Measurements from ENCODE around the gene STK16. TPM values are rescaled to one million over a fixed set of nuclear protein-coding genes. Genes with fewer than 3 reads are reported as not detected.

Gene STK16
- total and polyA plus RNA-seq, 2 of the 13 experiments (the other 11 are each of a cell fraction or from before 2014, with no cell fraction given) = 28.0 to 50.9 TPM

DNA sequence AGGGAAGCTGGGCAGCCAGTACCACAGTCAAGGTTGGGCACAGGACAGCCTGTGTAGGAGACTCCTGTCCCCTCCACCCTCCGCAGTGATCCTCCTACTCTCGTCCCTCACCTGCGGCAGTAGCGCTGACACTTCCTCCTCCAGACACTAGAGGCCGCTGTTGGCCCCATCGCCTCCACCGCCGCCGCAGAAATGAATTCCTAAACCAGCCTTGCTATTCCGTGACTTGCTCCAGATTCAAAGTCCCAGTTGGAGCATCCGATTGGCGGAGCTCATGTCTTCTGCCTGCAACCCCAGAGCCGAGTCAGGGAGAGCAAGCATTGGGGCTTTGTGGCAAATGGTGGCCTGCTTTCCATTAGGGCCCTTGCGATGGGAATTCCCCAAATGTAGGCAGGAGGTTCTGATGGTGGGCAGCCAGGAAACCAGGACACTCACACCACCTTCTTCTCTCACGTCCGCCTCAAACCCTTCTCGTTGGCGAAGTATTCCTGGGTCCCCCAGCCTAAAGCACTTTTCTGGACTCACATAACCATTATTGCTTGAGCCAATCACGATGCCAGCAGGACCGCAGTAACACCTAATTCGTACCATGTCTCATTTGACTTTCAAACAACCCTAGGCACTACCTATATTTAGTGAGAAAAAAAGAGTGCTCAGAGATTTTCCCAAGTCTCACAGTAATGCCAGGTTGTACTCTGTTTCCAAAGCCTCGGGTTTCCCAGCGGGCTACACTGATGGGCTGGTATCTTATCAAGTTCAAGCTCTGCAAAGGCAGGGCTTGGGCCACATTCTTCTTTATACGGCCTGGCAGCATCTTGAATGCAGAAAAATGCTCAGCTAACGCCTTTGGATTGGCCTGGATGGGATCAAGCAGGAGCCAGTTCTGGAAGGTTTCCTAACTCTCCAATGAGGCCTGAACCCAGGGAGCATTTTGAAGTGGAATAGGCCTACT, 32.7 kb downstream of the STK16 start (continued):
- TF ChIP-seq ZNF556 (CRISPR knock-in tag; IDR thresholded peaks at IDR 0.05; ENCODE audit: borderline replicate concordance) (peak; percentile 87), NFE2 (CRISPR knock-in tag; IDR thresholded peaks at IDR 0.05) (no peak), U2AF1 (optimal IDR thresholded peaks at IDR 0.05; ENCODE audit: low read depth, low read length) (no peak), POLR2A (IDR thresholded peaks at IDR 0.05; ENCODE audit: insufficient read depth in 1 of 2, low read depth in 2 of 2, low read length in 2 of 2) (no peak), NR2C2 (CRISPR knock-in tag; IDR thresholded peaks at IDR 0.05; ENCODE audit: borderline replicate concordance) (no peak), CEBPB (IDR thresholded peaks at IDR 0.05; ENCODE audit: borderline replicate concordance, low read depth, low read length) (no peak), ZFX (CRISPR knock-in tag; IDR thresholded peaks at IDR 0.05; ENCODE audit: low read depth) (peak; percentile 45; the same call in 1 of the 2 replicates), REXO4 (CRISPR knock-in tag; IDR thresholded peaks at IDR 0.05; ENCODE audit: borderline replicate concordance) (no peak), ZNF558 (CRISPR knock-in tag; IDR thresholded peaks at IDR 0.05; ENCODE audit: borderline replicate concordance) (no peak), BCL6 (CRISPR knock-in tag; IDR thresholded peaks at IDR 0.05) (no peak), SMAD1 (CRISPR knock-in tag; IDR thresholded peaks at IDR 0.05; ENCODE audit: borderline replicate concordance, low read depth) (peak; percentile 78; the same call in 1 of the 2 replicates), MTF1 (CRISPR knock-in tag; IDR thresholded peaks at IDR 0.05) (no peak), ZBTB38 (CRISPR knock-in tag; IDR thresholded peaks at IDR 0.05) (peak; percentile 62; the same call in 1 of the 2 replicates), ZNF232 (CRISPR knock-in tag; IDR thresholded peaks at IDR 0.05; ENCODE audit: borderline replicate concordance) (no peak), PAF1 (CRISPR knock-in tag; IDR thresholded peaks at IDR 0.05) (no peak), ZC3H13 (CRISPR knock-in tag; IDR thresholded peaks at IDR 0.05) (no peak), ZNF12 (CRISPR knock-in tag; IDR thresholded peaks at IDR 0.05) (no peak), THAP11 (CRISPR knock-in tag; IDR thresholded peaks at IDR 0.05) (peak; percentile 67)
- TF ChIP-seq, protein P1, sequence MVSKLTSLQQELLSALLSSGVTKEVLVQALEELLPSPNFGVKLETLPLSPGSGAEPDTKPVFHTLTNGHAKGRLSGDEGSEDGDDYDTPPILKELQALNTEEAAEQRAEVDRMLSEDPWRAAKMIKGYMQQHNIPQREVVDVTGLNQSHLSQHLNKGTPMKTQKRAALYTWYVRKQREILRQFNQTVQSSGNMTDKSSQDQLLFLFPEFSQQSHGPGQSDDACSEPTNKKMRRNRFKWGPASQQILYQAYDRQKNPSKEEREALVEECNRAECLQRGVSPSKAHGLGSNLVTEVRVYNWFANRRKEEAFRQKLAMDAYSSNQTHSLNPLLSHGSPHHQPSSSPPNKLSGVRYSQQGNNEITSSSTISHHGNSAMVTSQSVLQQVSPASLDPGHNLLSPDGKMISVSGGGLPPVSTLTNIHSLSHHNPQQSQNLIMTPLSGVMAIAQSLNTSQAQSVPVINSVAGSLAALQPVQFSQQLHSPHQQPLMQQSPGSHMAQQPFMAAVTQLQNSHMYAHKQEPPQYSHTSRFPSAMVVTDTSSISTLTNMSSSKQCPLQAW (CRISPR knock-in tag; IDR thresholded peaks at IDR 0.05) = peak; percentile 70
- TF ChIP-seq, protein P2, sequence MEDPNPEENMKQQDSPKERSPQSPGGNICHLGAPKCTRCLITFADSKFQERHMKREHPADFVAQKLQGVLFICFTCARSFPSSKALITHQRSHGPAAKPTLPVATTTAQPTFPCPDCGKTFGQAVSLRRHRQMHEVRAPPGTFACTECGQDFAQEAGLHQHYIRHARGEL (CRISPR knock-in tag; IDR thresholded peaks at IDR 0.05) = no peak
- TF ChIP-seq, protein P3, sequence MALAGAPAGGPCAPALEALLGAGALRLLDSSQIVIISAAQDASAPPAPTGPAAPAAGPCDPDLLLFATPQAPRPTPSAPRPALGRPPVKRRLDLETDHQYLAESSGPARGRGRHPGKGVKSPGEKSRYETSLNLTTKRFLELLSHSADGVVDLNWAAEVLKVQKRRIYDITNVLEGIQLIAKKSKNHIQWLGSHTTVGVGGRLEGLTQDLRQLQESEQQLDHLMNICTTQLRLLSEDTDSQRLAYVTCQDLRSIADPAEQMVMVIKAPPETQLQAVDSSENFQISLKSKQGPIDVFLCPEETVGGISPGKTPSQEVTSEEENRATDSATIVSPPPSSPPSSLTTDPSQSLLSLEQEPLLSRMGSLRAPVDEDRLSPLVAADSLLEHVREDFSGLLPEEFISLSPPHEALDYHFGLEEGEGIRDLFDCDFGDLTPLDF (CRISPR knock-in tag; IDR thresholded peaks at IDR 0.05) = no peak
- TF ChIP-seq, protein P4, sequence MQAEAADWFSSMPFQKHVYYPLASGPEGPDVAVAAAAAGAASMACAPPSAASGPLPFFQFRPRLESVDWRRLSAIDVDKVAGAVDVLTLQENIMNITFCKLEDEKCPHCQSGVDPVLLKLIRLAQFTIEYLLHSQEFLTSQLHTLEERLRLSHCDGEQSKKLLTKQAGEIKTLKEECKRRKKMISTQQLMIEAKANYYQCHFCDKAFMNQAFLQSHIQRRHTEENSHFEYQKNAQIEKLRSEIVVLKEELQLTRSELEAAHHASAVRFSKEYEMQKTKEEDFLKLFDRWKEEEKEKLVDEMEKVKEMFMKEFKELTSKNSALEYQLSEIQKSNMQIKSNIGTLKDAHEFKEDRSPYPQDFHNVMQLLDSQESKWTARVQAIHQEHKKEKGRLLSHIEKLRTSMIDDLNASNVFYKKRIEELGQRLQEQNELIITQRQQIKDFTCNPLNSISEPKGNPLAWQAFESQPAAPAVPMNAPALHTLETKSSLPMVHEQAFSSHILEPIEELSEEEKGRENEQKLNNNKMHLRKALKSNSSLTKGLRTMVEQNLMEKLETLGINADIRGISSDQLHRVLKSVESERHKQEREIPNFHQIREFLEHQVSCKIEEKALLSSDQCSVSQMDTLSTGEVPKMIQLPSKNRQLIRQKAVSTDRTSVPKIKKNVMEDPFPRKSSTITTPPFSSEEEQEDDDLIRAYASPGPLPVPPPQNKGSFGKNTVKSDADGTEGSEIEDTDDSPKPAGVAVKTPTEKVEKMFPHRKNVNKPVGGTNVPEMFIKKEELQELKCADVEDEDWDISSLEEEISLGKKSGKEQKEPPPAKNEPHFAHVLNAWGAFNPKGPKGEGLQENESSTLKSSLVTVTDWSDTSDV (CRISPR knock-in tag; IDR thresholded peaks at IDR 0.05) = no peak
- TF ChIP-seq, protein P5, sequence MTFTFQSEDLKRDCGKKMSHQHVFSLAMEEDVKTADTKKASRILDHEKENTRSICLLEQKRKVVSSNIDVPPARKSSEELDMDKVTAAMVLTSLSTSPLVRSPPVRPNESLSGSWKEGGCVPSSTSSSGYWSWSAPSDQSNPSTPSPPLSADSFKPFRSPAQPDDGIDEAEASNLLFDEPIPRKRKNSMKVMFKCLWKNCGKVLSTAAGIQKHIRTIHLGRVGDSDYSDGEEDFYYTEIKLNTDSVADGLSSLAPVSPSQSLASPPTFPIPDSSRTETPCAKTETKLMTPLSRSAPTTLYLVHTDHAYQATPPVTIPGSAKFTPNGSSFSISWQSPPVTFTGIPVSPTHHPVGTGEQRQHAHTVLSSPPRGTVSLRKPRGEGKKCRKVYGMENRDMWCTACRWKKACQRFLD (CRISPR knock-in tag; IDR thresholded peaks at IDR 0.05; ENCODE audit: borderline replicate concordance) = 0 out of 2 replicates have a peak, but pooled peaks have one; percentile 82
